ENCODE data around the gene TMED1. TPM values are rescaled to one million over a fixed set of nuclear protein-coding genes. Genes with fewer than 3 reads are reported as not detected.

The TMED1 gene
- total and polyA plus RNA-seq, 9 of the 15 experiments (the other 6 are each of a cell fraction or from before 2014, with no cell fraction given) = 0.86 to 30.2 (median 23.5) TPM

- TF ChIP-seq, protein P1, sequence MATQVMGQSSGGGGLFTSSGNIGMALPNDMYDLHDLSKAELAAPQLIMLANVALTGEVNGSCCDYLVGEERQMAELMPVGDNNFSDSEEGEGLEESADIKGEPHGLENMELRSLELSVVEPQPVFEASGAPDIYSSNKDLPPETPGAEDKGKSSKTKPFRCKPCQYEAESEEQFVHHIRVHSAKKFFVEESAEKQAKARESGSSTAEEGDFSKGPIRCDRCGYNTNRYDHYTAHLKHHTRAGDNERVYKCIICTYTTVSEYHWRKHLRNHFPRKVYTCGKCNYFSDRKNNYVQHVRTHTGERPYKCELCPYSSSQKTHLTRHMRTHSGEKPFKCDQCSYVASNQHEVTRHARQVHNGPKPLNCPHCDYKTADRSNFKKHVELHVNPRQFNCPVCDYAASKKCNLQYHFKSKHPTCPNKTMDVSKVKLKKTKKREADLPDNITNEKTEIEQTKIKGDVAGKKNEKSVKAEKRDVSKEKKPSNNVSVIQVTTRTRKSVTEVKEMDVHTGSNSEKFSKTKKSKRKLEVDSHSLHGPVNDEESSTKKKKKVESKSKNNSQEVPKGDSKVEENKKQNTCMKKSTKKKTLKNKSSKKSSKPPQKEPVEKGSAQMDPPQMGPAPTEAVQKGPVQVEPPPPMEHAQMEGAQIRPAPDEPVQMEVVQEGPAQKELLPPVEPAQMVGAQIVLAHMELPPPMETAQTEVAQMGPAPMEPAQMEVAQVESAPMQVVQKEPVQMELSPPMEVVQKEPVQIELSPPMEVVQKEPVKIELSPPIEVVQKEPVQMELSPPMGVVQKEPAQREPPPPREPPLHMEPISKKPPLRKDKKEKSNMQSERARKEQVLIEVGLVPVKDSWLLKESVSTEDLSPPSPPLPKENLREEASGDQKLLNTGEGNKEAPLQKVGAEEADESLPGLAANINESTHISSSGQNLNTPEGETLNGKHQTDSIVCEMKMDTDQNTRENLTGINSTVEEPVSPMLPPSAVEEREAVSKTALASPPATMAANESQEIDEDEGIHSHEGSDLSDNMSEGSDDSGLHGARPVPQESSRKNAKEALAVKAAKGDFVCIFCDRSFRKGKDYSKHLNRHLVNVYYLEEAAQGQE (IDR thresholded peaks at IDR 0.05; ENCODE audit: borderline replicate concordance) = peak; percentile 75
- TF ChIP-seq, protein P1 (CRISPR knock-in tag; IDR thresholded peaks at IDR 0.05; ENCODE audit: low read depth) = peak; percentile 31; the same call in 1 of the 2 replicates
- peak; percentile 44; the same call in 1 of the 2 replicates for TF ChIP-seq ZBTB17 (CRISPR knock-in tag; IDR thresholded peaks at IDR 0.05)
- TF ChIP-seq RUNX1 (IDR thresholded peaks at IDR 0.05; ENCODE audit: low read depth) = no peak
- TF ChIP-seq, protein P2, sequence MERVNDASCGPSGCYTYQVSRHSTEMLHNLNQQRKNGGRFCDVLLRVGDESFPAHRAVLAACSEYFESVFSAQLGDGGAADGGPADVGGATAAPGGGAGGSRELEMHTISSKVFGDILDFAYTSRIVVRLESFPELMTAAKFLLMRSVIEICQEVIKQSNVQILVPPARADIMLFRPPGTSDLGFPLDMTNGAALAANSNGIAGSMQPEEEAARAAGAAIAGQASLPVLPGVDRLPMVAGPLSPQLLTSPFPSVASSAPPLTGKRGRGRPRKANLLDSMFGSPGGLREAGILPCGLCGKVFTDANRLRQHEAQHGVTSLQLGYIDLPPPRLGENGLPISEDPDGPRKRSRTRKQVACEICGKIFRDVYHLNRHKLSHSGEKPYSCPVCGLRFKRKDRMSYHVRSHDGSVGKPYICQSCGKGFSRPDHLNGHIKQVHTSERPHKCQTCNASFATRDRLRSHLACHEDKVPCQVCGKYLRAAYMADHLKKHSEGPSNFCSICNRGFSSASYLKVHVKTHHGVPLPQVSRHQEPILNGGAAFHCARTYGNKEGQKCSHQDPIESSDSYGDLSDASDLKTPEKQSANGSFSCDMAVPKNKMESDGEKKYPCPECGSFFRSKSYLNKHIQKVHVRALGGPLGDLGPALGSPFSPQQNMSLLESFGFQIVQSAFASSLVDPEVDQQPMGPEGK (CRISPR knock-in tag; IDR thresholded peaks at IDR 0.05; ENCODE audit: borderline replicate concordance) = 0 out of 2 replicates have a peak, but pooled peaks have one; percentile 24
- TF ChIP-seq NFIC (IDR thresholded peaks at IDR 0.05) = no peak
- no peak for TF ChIP-seq ZNF324 (CRISPR knock-in tag; IDR thresholded peaks at IDR 0.05)
- TF ChIP-seq, protein P3, sequence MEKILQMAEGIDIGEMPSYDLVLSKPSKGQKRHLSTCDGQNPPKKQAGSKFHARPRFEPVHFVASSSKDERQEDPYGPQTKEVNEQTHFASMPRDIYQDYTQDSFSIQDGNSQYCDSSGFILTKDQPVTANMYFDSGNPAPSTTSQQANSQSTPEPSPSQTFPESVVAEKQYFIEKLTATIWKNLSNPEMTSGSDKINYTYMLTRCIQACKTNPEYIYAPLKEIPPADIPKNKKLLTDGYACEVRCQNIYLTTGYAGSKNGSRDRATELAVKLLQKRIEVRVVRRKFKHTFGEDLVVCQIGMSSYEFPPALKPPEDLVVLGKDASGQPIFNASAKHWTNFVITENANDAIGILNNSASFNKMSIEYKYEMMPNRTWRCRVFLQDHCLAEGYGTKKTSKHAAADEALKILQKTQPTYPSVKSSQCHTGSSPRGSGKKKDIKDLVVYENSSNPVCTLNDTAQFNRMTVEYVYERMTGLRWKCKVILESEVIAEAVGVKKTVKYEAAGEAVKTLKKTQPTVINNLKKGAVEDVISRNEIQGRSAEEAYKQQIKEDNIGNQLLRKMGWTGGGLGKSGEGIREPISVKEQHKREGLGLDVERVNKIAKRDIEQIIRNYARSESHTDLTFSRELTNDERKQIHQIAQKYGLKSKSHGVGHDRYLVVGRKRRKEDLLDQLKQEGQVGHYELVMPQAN (IDR thresholded peaks at IDR 0.05; ENCODE audit: borderline replicate concordance) = peak; percentile 41; the same call in 1 of the 2 replicates
- no peak; the same call in none of the 2 replicates for TF ChIP-seq CXXC5 (CRISPR knock-in tag; IDR thresholded peaks at IDR 0.05)
- no peak for TF ChIP-seq DDX20 (tag; IDR thresholded peaks at IDR 0.05; ENCODE audit: low read depth)
- TF ChIP-seq, protein P4, sequence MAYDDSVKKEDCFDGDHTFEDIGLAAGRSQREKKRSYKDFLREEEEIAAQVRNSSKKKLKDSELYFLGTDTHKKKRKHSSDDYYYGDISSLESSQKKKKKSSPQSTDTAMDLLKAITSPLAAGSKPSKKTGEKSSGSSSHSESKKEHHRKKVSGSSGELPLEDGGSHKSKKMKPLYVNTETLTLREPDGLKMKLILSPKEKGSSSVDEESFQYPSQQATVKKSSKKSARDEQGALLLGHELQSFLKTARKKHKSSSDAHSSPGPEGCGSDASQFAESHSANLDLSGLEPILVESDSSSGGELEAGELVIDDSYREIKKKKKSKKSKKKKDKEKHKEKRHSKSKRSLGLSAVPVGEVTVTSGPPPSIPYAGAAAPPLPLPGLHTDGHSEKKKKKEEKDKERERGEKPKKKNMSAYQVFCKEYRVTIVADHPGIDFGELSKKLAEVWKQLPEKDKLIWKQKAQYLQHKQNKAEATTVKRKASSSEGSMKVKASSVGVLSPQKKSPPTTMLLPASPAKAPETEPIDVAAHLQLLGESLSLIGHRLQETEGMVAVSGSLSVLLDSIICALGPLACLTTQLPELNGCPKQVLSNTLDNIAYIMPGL (CRISPR knock-in tag; IDR thresholded peaks at IDR 0.05) = no peak; the same call in 1 of the 2 replicates
- no peak for TF ChIP-seq PRPF4 (IDR thresholded peaks at IDR 0.05; ENCODE audit: insufficient read depth, low read depth, low read length, poor library complexity, severe bottlenecking)
Measured at GRCh38 chr19:10835754-10836478, at the start of gene TMED1 (continued).

Measured in K562 (cell line).